Lung (tissue), 12 donors: ENCODE results near the gene CIRBP. TPM values are rescaled to one million over a fixed set of nuclear protein-coding genes. Genes with fewer than 3 reads are reported as not detected.

ENCODE experiments used
- ATAC-seq: fragments of 200-7000 bp; cut with Tn5 transposase; one replicate; pipeline ENCODE4 v1.9.1; 2020; ENCODE audit warnings: moderate number of reproducible peaks; ENCODE audit not compliant: insufficient read depth, low FRiP score
- DNase-seq, 3 donors: peaks; one replicate each; pipeline ENCODE4 v3.0.0-alpha.2; 2013 to 2017
- H3K27ac ChIP-seq, 2 donors: one replicate each; pipeline ENCODE4 v1.5.1; 2013; ENCODE audit warnings: mild to moderate bottlenecking in 2 of 2, moderate library complexity in 2 of 2, control low read depth in 1 of 2, inconsistent platforms in 1 of 2, low read depth in 1 of 2, low read length in 1 of 2
- H3K27me3 ChIP-seq, 3 donors: one replicate each; pipeline ENCODE4 v1.5.1; 2013; ENCODE audit warnings: low read length in 2 of 3; ENCODE audit not compliant: control insufficient read depth in 3 of 3, insufficient read depth in 3 of 3
- H3K36me3 ChIP-seq, 4 donors: one replicate each; pipeline ENCODE4 v1.5.1; 2013; ENCODE audit warnings: low read length in 4 of 4, mild to moderate bottlenecking in 1 of 4, moderate library complexity in 1 of 4; ENCODE audit not compliant: control insufficient read depth in 4 of 4, insufficient read depth in 4 of 4
- H3K4me1 ChIP-seq, 5 donors: one replicate each; pipeline ENCODE4 v1.5.1; 2013; ENCODE audit warnings: low read length in 5 of 5, mild to moderate bottlenecking in 2 of 5, moderate library complexity in 1 of 5; ENCODE audit not compliant: control insufficient read depth in 5 of 5, insufficient read depth in 5 of 5
- H3K4me3 ChIP-seq: one replicate; pipeline ENCODE4 v1.5.1; 2013; ENCODE audit warnings: mild to moderate bottlenecking, control low read depth, moderate library complexity
- H3K9ac ChIP-seq, 2 donors: one replicate each; pipeline ENCODE4 v1.5.1; 2013; ENCODE audit warnings: low read length in 2 of 2, control low read depth in 1 of 2; ENCODE audit not compliant: insufficient read depth in 1 of 2
- H3K9me3 ChIP-seq, 4 donors: one replicate each; pipeline ENCODE4 v1.5.1; 2013; ENCODE audit warnings: low read length in 3 of 4, mild to moderate bottlenecking in 1 of 4, moderate library complexity in 1 of 4; ENCODE audit not compliant: control insufficient read depth in 4 of 4, insufficient read depth in 3 of 4
- CTCF ChIP-seq: IDR thresholded peaks from 2 replicates; pipeline ENCODE4 v1.5.1; 2012; ENCODE audit warnings: mild to moderate bottlenecking; ENCODE audit errors: control extremely low read depth, extremely low read depth
- WGBS, 2 donors: extraction: QIAGEN DNeasy Blood & Tissue Kit; methylation state at CpG; one replicate each; pipeline ENCODE4 v1.1.7; 2013; 5-methylcytosine and 5-hydroxymethylcytosine counted together
- polyA plus RNA-seq, 2 donors: library from polyadenylated mRNA; stranded (reverse); fragments of 200-250 nt; gene quantifications; one replicate each; pipeline ENCODE4 v1.2.1, GENCODE V29; 2013
- total RNA-seq, 2 donors: library from RNA; depleted of rRNA in 1 of 2; stranded (reverse); fragments of >200 nt in 1 of 2; gene quantifications; one replicate each; pipeline ENCODE4 v1.2.1, GENCODE V29; 2014 to 2021
- donor health status: control.
- donor health status: control.
- donor health status: Bipolar disorder and iron deficiency.
- donor health status: healthy.
- donor health status: DM: yes; HTN: yes; CAD: no.

The CIRBP gene
- total and polyA plus RNA-seq, 4 donors, result 313 to 488 (median 439) TPM

GRCh38 chr19:1220477-1220930, 48.6 kb upstream of the CIRBP start:
- Histone ChIP-seq H3K9me3 (no peaks in the 10 kb centered on the region), H3K9ac (no peak overlapping the region), H3K27me3 (no peaks in the 10 kb centered on the region), H3K27ac (no peak overlapping the region), H3K4me3 (no peak overlapping the region), H3K4me1 (peaks cover 0 to 7% (median 0%) of the 10 kb centered on the region in 5 donors), H3K36me3 (peaks cover 0 to 46% (median 10%) of the 10 kb centered on the region in 4 donors)
- no peak for TF ChIP-seq CTCF
- ATAC-seq (no peak), DNase-seq (no peak)
- WGBS, 2 donors, result 91 to 95% methylated on average over 33 of the region's 33 CpGs

- WGBS, 2 donors, result 74 to 83% methylated on average over 38 of the region's 38 CpGs
- no peaks in the 10 kb centered on the region for H3K9me3 ChIP-seq
- no peak overlapping the region for H3K4me3 ChIP-seq
- TF ChIP-seq CTCF, result peak; percentile 18
- no peak overlapping the region for H3K9ac ChIP-seq
- DNase-seq (peak; percentile 59 to 72 (median 61)), ATAC-seq (no peak)
- H3K27ac ChIP-seq, result no peak overlapping the region
- H3K27me3 ChIP-seq, result no peaks in the 10 kb centered on the region
- H3K4me1 ChIP-seq, result peaks cover 0 to 6% (median 0%) of the 10 kb centered on the region in 5 donors
- H3K36me3 ChIP-seq, result peaks cover 0 to 52% (median 10%) of the 10 kb centered on the region in 4 donors
These were observed 47.9 kb upstream of the CIRBP start for GRCh38 chr19:1220976-1221903.

GRCh38 chr19:1221904-1222255, 47.3 kb upstream of the CIRBP start:
- no peak for ATAC-seq
- H3K36me3 ChIP-seq, result peaks cover 0 to 59% (median 10%) of the 10 kb centered on the region in 4 donors
- no peaks in the 10 kb centered on the region for H3K27me3 ChIP-seq
- no peak overlapping the region for H3K4me3 ChIP-seq
- no peak overlapping the region for H3K27ac ChIP-seq
- H3K9me3 ChIP-seq, result no peaks in the 10 kb centered on the region
- H3K4me1 ChIP-seq, result peaks cover 0 to 6% (median 0%) of the 10 kb centered on the region in 5 donors
- no peak for DNase-seq
- 93% methylated on average over 22 of the region's 22 CpGs for WGBS, 2 donors
- H3K9ac ChIP-seq, result no peak overlapping the region
- TF ChIP-seq CTCF, result no peak
